Duodenal mucosa (tissue), 2 donors: ENCODE data around the gene CD19.
"Not testable (repeated sequence)": the region's sequence is repeated elsewhere in the genome, so short reads cannot be mapped to it uniquely, and the experiment has no call there.

Experiments
- H3K27ac ChIP-seq: one replicate; pipeline ENCODE4 v1.7.0; 2013; ENCODE audit warnings: low read depth, low read length
- H3K27me3 ChIP-seq, 2 donors: one replicate each; pipeline ENCODE4 v1.7.0; 2013; ENCODE audit warnings: low read length in 2 of 2, control low read depth in 1 of 2; ENCODE audit not compliant: insufficient read depth in 2 of 2, control insufficient read depth in 1 of 2
- H3K36me3 ChIP-seq, 2 donors: one replicate each; pipeline ENCODE4 v1.7.0; 2013; ENCODE audit warnings: low read length in 2 of 2, control low read depth in 1 of 2; ENCODE audit not compliant: insufficient read depth in 2 of 2, control insufficient read depth in 1 of 2
- H3K4me1 ChIP-seq, 2 donors: one replicate each; pipeline ENCODE4 v1.7.0; 2013; ENCODE audit warnings: low read length in 2 of 2, control low read depth in 1 of 2; ENCODE audit not compliant: insufficient read depth in 2 of 2, control insufficient read depth in 1 of 2
- H3K4me3 ChIP-seq, 2 donors: one replicate each; pipeline ENCODE4 v1.7.0; 2013; ENCODE audit warnings: low read length in 2 of 2, low read depth in 1 of 2
- H3K9ac ChIP-seq, 2 donors: one replicate each; pipeline ENCODE4 v1.7.0; 2013; ENCODE audit warnings: low read length in 2 of 2, low read depth in 1 of 2
- H3K9me3 ChIP-seq, 2 donors: one replicate each; pipeline ENCODE4 v1.7.0; 2013; ENCODE audit warnings: low read length in 2 of 2, control low read depth in 1 of 2; ENCODE audit not compliant: control insufficient read depth in 1 of 2

Gene CD19

GRCh38 chr16:28931801-28932225, at the start of gene CD19:
TSS of gene CD19 (plus strand) at chr16:28931971. CDS start at chr16:28932001, 30 bp downstream.
- H3K4me3 ChIP-seq = no peak within 1 kb of the TSS
- H3K27ac ChIP-seq = no peak within 1 kb of the TSS

GRCh38 chr16:28882551-28883160, 49.1 kb upstream of the CD19 start:
- Histone ChIP-seq H3K27ac (no peak overlapping the region), H3K27me3 (peaks cover 20% of the 10 kb centered on the region in 2 donors), H3K9me3 (no peaks in the 10 kb centered on the region), H3K4me3 (no peak overlapping the region), H3K9ac (no peak overlapping the region), H3K36me3 (no peaks in the 10 kb centered on the region), H3K4me1 (peaks cover 8 to 12% of the 10 kb centered on the region in 2 donors)

More at GRCh38 chr16:28931801-28932225, at the start of gene CD19:
- Histone ChIP-seq H3K4me1 (peaks cover 4 to 6% of the 10 kb centered on the region in 2 donors), H3K36me3 (no peaks in the 10 kb centered on the region), H3K9me3 (no peaks in the 10 kb centered on the region), H3K9ac (no peak within 1 kb of the TSS), H3K27me3 (no peaks in the 10 kb centered on the region)

- no peaks in the 10 kb centered on the region for H3K36me3 ChIP-seq
- H3K27me3 ChIP-seq = peaks cover 20% of the 10 kb centered on the region in 2 donors
- H3K27ac ChIP-seq = no peak overlapping the region
- no peak overlapping the region for H3K4me3 ChIP-seq
- no peak overlapping the region for H3K9ac ChIP-seq
- peaks cover 8 to 12% of the 10 kb centered on the region in 2 donors for H3K4me1 ChIP-seq
- H3K9me3 ChIP-seq = no peaks in the 10 kb centered on the region
These were observed 48.4 kb upstream of the CD19 start for GRCh38 chr16:28883221-28883996.

GRCh38 chr16:28884045-28884444, 47.7 kb upstream of the CD19 start:
- H3K9me3 ChIP-seq = no peaks in the 10 kb centered on the region
- H3K36me3 ChIP-seq = no peaks in the 10 kb centered on the region
- H3K9ac ChIP-seq = no peak overlapping the region
- H3K27me3 ChIP-seq = peaks cover 20% of the 10 kb centered on the region in 2 donors
- H3K27ac ChIP-seq = no peak overlapping the region
- peaks cover 5 to 11% of the 10 kb centered on the region in 2 donors for H3K4me1 ChIP-seq
- no peak overlapping the region for H3K4me3 ChIP-seq

- Histone ChIP-seq H3K27me3 (peaks cover 11 to 14% of the 10 kb centered on the region in 2 donors), H3K4me1 (no peaks in the 10 kb centered on the region), H3K36me3 (no peaks in the 10 kb centered on the region), H3K4me3 (no peak overlapping the region), H3K9me3 (no peaks in the 10 kb centered on the region), H3K9ac (no peak overlapping the region), H3K27ac (no peak overlapping the region)
These were observed 44.8 kb upstream of the CD19 start for GRCh38 chr16:28886945-28887344.

GRCh38 chr16:28890355-28890754, 41.4 kb upstream of the CD19 start:
- not testable (repeated sequence) for H3K9ac ChIP-seq, H3K27me3 ChIP-seq, H3K4me3 ChIP-seq, H3K4me1 ChIP-seq, H3K27ac ChIP-seq, H3K9me3 ChIP-seq, H3K36me3 ChIP-seq

GRCh38 chr16:28891964-28892890, 39.5 kb upstream of the CD19 start:
- H3K27me3 ChIP-seq = no peaks in the 10 kb centered on the region
- no peak overlapping the region for H3K9ac ChIP-seq
- no peaks in the 10 kb centered on the region for H3K9me3 ChIP-seq
- no peaks in the 10 kb centered on the region for H3K4me1 ChIP-seq
- no peak overlapping the region for H3K27ac ChIP-seq
- no peak overlapping the region for H3K4me3 ChIP-seq
- H3K36me3 ChIP-seq = no peaks in the 10 kb centered on the region

GRCh38 chr16:28893291-28893690, 38.5 kb upstream of the CD19 start:
- H3K4me3 ChIP-seq = no peak overlapping the region
- no peak overlapping the region for H3K27ac ChIP-seq
- H3K36me3 ChIP-seq = no peaks in the 10 kb centered on the region
- H3K9me3 ChIP-seq = no peaks in the 10 kb centered on the region
- no peak overlapping the region for H3K9ac ChIP-seq
- no peaks in the 10 kb centered on the region for H3K4me1 ChIP-seq
- H3K27me3 ChIP-seq = no peaks in the 10 kb centered on the region

- H3K27ac ChIP-seq = no peak overlapping the region
- no peaks in the 10 kb centered on the region for H3K36me3 ChIP-seq
- H3K4me1 ChIP-seq = no peaks in the 10 kb centered on the region
- H3K4me3 ChIP-seq = no peak overlapping the region
- H3K9me3 ChIP-seq = no peaks in the 10 kb centered on the region
- H3K9ac ChIP-seq = no peak overlapping the region
- H3K27me3 ChIP-seq = no peaks in the 10 kb centered on the region
These were observed 36.2 kb upstream of the CD19 start for GRCh38 chr16:28895609-28896008.

- no peak overlapping the region for H3K27ac ChIP-seq
- H3K4me3 ChIP-seq = no peak overlapping the region
- H3K27me3 ChIP-seq = no peaks in the 10 kb centered on the region
- H3K9ac ChIP-seq = no peak overlapping the region
- H3K36me3 ChIP-seq = no peaks in the 10 kb centered on the region
- no peaks in the 10 kb centered on the region for H3K9me3 ChIP-seq
- no peaks in the 10 kb centered on the region for H3K4me1 ChIP-seq
These were observed 33.9 kb upstream of the CD19 start for GRCh38 chr16:28897826-28898225.
